GM23338 (cell line): ENCODE measurements around the gene MLLT6. TPM values are rescaled to one million over a fixed set of nuclear protein-coding genes. Genes with fewer than 3 reads are reported as not detected.

ENCODE experiments used
- ATAC-seq: fragments of 200-7000 bp; cut with Tn5 transposase; 3 replicates; pipeline ENCODE4 v1.9.1; 2020
- DNase-seq: peaks from one replicate; pipeline ENCODE4 v3.0.0-alpha.2; 2015; ENCODE audit warnings: low spot score
- H2AFZ ChIP-seq: fragments of 200-600 bp; sonication (generic); 2 replicates; pipeline ENCODE4 v1.8.0; 2016; ENCODE audit warnings: antibody characterized with exemption, mild to moderate bottlenecking, moderate library complexity
- H3F3A ChIP-seq: fragments of 200-600 bp; sonication (generic); replicated peaks from 2 replicates; pipeline ENCODE4 v1.8.0; 2017; ENCODE audit warnings: antibody characterized with exemption, mixed run types, low read depth
- H3K27ac ChIP-seq: fragments of 200-600 bp; sonication (generic); 2 replicates; pipeline ENCODE4 v1.6.1; 2016; ENCODE audit warnings: low read depth
- H3K27me3 ChIP-seq: fragments of 200-600 bp; sonication (generic); 2 replicates; pipeline ENCODE4 v1.8.0; 2016; ENCODE audit warnings: mild to moderate bottlenecking, mixed run types, moderate library complexity; ENCODE audit not compliant: insufficient read depth
- H3K36me3 ChIP-seq: fragments of 200-600 bp; sonication (generic); 2 replicates; pipeline ENCODE4 v1.8.0; 2016; ENCODE audit warnings: mild to moderate bottlenecking; ENCODE audit not compliant: insufficient read depth
- H3K4me1 ChIP-seq: fragments of 200-600 bp; sonication (generic); 2 replicates; pipeline ENCODE4 v1.8.0; 2016; ENCODE audit warnings: mild to moderate bottlenecking, moderate library complexity; ENCODE audit not compliant: insufficient read depth
- H3K4me2 ChIP-seq: fragments of 200-600 bp; sonication (generic); 2 replicates; pipeline ENCODE4 v1.7.1; 2017; ENCODE audit warnings: mixed run types
- H3K4me3 ChIP-seq: fragments of 200-600 bp; sonication (generic); 2 replicates; pipeline ENCODE4 v1.6.1; 2016; ENCODE audit warnings: mixed run types
- H3K79me2 ChIP-seq: fragments of 200-600 bp; sonication (generic); replicated peaks from 2 replicates; pipeline ENCODE4 v1.8.0; 2017; ENCODE audit warnings: mild to moderate bottlenecking; ENCODE audit not compliant: insufficient read depth
- H3K9me2 ChIP-seq: fragments of 200-600 bp; sonication (generic); 2 replicates; pipeline ENCODE4 v1.8.0; 2017; ENCODE audit not compliant: insufficient read depth
- H4K20me1 ChIP-seq: fragments of 200-600 bp; sonication (generic); replicated peaks from 2 replicates; pipeline ENCODE4 v1.8.0; 2017; ENCODE audit warnings: mild to moderate bottlenecking; ENCODE audit not compliant: insufficient read depth
- H3K27ac Mint-ChIP-seq: 2 replicates; pipeline ENCODE4 v1.8.0; 2020; ENCODE audit warnings: inconsistent platforms, mild to moderate bottlenecking, moderate library complexity, mixed read lengths
- H3K27me3 Mint-ChIP-seq: 3 replicates; pipeline ENCODE4 v1.8.0; 2022; ENCODE audit warnings: low read depth, mild to moderate bottlenecking, moderate library complexity, mixed read lengths, inconsistent platforms; ENCODE audit not compliant: insufficient read depth, poor library complexity
- H3K36me3 Mint-ChIP-seq: 3 replicates; pipeline ENCODE4 v1.8.0; 2021; ENCODE audit warnings: low read depth, mild to moderate bottlenecking, inconsistent platforms, moderate library complexity, mixed read lengths
- H3K4me1 Mint-ChIP-seq: 3 replicates; pipeline ENCODE4 v1.8.0; 2020; ENCODE audit warnings: mild to moderate bottlenecking, inconsistent platforms, mixed read lengths
- H3K4me3 Mint-ChIP-seq: 3 replicates; pipeline ENCODE4 v1.8.0; 2021; ENCODE audit warnings: moderate library complexity, mild to moderate bottlenecking, inconsistent platforms, mixed read lengths
- H3K9me3 Mint-ChIP-seq: 3 replicates; pipeline ENCODE4 v1.8.0; 2020; ENCODE audit warnings: moderate library complexity, mild to moderate bottlenecking, inconsistent platforms, mixed read lengths
- EZH2phosphoT487 ChIP-seq: fragments of 200-600 bp; sonication (generic); IDR thresholded peaks from one replicate; pipeline ENCODE4 v1.8.1; 2018; ENCODE audit warnings: antibody characterized with exemption; ENCODE audit not compliant: unreplicated experiment
- POLR2AphosphoS5 ChIP-seq: IDR thresholded peaks from 2 replicates; pipeline ENCODE4 v1.6.1; 2016; ENCODE audit warnings: antibody characterized with exemption, low read depth
- STAT1 ChIP-seq: IDR thresholded peaks from one replicate; pipeline ENCODE4 v1.6.1; 2016; ENCODE audit warnings: antibody characterized with exemption; ENCODE audit not compliant: unreplicated experiment
- ZNF114 ChIP-seq: fragments of 250-450 bp; sonication (Bioruptor Pico); IDR thresholded peaks from 2 replicates; pipeline ENCODE4 v1.5.0; 2020; ENCODE audit warnings: mild to moderate bottlenecking, moderate library complexity
- polyA plus RNA-seq: library from polyadenylated mRNA; unstranded; fragments of >200 nt; fragmentation: Nextera tagmentation; extraction: Ambion mirVana; gene quantifications from 2 replicates; pipeline ENCODE4 v1.2.1, GENCODE V29; 2016
- total RNA-seq: library from RNA; depleted of rRNA; stranded (reverse); fragments of >200 nt; shearing (Covaris generic); gene quantifications from 2 replicates; pipeline ENCODE4 v1.2.3, GENCODE V29; 2014
- TF ChIP-seq, protein P1 (sequence below): fragments of 250-450 bp; sonication (Bioruptor Pico); IDR thresholded peaks from 2 replicates; pipeline ENCODE4 v1.5.0; 2020; ENCODE audit warnings: mild to moderate bottlenecking, moderate library complexity

MLLT6 gene
- total and polyA plus RNA-seq, 2 experiments from 2014 or later = 2.6 to 2.8 TPM

DNA sequence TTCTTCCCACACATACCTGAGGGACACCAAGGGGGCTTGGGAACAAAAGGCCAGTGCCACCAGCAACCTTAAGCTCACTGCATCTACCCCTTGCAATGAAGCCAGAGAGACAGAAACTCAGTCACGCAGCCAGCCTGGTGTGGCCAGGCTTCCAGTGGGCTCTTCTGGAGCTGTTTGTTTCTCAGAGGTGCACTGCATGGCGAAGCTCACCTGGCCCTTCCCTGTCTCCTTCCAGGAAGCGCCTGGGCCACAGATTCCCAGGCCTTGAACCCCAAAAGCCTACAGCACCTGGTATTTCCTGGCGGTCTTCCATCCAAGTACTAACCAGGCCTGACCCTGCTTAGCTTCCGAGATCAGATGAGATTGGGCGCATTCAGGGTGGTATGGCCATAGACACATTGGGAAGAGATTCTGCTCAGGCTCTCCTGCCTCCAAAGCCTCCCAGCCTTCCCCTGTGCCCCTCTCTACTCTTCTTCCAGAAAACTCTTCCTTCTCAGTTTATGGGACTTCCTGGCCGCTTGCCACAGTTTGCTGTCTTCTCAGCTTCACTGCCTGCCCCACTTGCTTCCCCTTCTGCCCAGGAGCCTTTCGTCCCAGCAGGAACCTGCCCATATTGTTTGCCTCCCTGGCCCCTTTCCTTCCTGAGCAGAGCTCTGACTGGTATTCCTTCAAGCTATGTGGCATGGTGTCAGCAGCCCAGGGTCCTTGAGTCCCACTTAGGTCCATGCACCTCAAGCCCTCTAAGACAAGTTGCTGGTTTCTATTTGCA is 26.6 kb downstream of the MLLT6 start:
- Histone ChIP-seq H3K27ac (no peak overlapping the region), H3K36me3 (no peaks in the 10 kb centered on the region), H3K27me3 (peaks cover 22% of the 10 kb centered on the region), H3K4me2 (no peak overlapping the region), H3K79me2 (no peaks in the 10 kb centered on the region), H4K20me1 (peaks cover 12% of the 10 kb centered on the region), H3K4me1 (peaks cover 27% of the 10 kb centered on the region), H3F3A (peaks cover 12% of the 10 kb centered on the region), H3K9me2 (no peaks in the 10 kb centered on the region), H2AFZ (no peak overlapping the region), H3K4me3 (no peak overlapping the region)
- ATAC-seq (no peak), DNase-seq (no peak)
- Mint-ChIP-seq H3K27ac (no peak overlapping the region), H3K9me3 (no peaks in the 10 kb centered on the region), H3K36me3 (peaks cover 31% of the 10 kb centered on the region), H3K27me3 (peaks cover 41% of the 10 kb centered on the region), H3K4me1 (peaks cover 41% of the 10 kb centered on the region), H3K4me3 (peak overlapping the region; percentile 94)
- TF ChIP-seq STAT1 (no peak), POLR2AphosphoS5 (0 out of 2 replicates have a peak, but pooled peaks have one; percentile 2)

DNA sequence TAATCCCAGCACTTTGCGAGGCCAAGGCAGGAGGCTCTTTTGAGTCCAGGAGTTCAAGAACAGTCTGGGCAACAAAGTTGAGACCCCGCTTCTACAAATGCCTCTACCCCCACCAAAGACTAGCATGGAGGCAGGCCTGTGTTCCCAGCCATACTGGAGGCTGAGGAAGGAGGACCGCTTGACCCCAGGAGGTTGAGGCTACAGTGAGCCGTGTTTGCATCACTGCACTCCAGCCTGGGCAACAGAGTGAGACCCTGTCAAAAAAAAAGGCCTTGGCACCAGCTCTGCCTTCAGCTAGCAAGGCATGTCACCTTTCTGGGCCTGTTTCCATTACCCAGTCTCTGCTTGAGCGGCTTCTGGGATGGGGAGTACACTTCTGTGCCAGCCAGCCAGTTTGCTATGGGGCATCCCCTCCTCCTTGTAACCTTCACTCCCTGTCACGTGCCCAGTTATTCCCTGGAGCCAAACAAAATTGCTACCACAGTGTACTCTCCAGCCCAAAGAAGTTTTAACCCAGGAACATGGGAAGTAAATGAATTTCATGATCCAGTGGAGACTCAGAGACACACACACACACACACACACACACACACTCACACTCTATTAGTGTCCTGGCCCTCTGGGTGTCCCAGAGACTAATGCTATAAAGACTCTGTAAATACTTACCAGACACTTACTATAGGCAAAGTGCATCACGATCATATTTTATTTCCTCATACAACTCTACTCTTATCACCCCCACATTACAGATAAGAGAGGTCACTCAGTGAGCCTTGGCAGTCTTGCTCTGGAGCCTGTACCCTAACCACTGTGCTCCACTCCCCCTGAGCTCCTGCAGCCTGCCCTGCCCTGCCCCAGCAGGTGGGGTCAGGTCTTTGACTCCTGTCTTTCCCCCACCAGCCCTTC is 27.6 kb downstream of the MLLT6 start:
- H3K79me2 ChIP-seq = no peaks in the 10 kb centered on the region
- H3K9me2 ChIP-seq = no peaks in the 10 kb centered on the region
- no peak for ATAC-seq
- no peak overlapping the region for H3K27ac Mint-ChIP-seq
- no peak overlapping the region; the same call in 2 of the 3 replicates for H3K4me3 Mint-ChIP-seq
- H3K36me3 ChIP-seq = no peaks in the 10 kb centered on the region; the same call in 1 of the 2 replicates
- peaks cover 39% of the 10 kb centered on the region for H3K27me3 Mint-ChIP-seq
- no peak overlapping the region for H3K4me2 ChIP-seq
- H3K4me1 ChIP-seq = peaks cover 22% of the 10 kb centered on the region
- H3K27ac ChIP-seq = no peak overlapping the region
- TF ChIP-seq, protein P1, sequence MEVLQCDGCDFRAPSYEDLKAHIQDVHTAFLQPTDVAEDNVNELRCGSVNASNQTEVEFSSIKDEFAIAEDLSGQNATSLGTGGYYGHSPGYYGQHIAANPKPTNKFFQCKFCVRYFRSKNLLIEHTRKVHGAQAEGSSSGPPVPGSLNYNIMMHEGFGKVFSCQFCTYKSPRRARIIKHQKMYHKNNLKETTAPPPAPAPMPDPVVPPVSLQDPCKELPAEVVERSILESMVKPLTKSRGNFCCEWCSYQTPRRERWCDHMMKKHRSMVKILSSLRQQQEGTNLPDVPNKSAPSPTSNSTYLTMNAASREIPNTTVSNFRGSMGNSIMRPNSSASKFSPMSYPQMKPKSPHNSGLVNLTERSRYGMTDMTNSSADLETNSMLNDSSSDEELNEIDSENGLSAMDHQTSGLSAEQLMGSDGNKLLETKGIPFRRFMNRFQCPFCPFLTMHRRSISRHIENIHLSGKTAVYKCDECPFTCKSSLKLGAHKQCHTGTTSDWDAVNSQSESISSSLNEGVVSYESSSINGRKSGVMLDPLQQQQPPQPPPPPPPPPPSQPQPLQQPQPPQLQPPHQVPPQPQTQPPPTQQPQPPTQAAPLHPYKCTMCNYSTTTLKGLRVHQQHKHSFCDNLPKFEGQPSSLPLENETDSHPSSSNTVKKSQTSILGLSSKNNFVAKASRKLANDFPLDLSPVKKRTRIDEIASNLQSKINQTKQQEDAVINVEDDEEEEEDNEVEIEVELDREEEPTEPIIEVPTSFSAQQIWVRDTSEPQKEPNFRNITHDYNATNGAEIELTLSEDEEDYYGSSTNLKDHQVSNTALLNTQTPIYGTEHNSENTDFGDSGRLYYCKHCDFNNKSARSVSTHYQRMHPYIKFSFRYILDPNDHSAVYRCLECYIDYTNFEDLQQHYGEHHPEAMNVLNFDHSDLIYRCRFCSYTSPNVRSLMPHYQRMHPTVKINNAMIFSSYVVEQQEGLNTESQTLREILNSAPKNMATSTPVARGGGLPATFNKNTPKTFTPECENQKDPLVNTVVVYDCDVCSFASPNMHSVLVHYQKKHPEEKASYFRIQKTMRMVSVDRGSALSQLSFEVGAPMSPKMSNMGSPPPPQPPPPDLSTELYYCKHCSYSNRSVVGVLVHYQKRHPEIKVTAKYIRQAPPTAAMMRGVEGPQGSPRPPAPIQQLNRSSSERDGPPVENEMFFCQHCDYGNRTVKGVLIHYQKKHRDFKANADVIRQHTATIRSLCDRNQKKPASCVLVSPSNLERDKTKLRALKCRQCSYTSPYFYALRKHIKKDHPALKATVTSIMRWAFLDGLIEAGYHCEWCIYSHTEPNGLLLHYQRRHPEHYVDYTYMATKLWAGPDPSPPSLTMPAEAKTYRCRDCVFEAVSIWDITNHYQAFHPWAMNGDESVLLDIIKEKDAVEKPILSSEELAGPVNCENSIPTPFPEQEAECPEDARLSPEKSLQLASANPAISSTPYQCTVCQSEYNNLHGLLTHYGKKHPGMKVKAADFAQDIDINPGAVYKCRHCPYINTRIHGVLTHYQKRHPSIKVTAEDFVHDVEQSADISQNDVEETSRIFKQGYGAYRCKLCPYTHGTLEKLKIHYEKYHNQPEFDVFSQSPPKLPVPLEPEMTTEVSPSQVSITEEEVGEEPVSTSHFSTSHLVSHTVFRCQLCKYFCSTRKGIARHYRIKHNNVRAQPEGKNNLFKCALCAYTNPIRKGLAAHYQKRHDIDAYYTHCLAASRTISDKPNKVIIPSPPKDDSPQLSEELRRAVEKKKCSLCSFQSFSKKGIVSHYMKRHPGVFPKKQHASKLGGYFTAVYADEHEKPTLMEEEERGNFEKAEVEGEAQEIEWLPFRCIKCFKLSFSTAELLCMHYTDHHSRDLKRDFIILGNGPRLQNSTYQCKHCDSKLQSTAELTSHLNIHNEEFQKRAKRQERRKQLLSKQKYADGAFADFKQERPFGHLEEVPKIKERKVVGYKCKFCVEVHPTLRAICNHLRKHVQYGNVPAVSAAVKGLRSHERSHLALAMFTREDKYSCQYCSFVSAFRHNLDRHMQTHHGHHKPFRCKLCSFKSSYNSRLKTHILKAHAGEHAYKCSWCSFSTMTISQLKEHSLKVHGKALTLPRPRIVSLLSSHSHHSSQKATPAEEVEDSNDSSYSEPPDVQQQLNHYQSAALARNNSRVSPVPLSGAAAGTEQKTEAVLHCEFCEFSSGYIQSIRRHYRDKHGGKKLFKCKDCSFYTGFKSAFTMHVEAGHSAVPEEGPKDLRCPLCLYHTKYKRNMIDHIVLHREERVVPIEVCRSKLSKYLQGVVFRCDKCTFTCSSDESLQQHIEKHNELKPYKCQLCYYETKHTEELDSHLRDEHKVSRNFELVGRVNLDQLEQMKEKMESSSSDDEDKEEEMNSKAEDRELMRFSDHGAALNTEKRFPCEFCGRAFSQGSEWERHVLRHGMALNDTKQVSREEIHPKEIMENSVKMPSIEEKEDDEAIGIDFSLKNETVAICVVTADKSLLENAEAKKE = no peak
- TF ChIP-seq EZH2phosphoT487 = no peak
- no peak for TF ChIP-seq ZNF114 (CRISPR knock-in tag)
- TF ChIP-seq POLR2AphosphoS5 = peak; percentile 9; the same call in 1 of the 2 replicates
- no peak overlapping the region for H3K4me3 ChIP-seq
- peaks cover 15% of the 10 kb centered on the region for H3F3A ChIP-seq
- no peak overlapping the region for H2AFZ ChIP-seq
- peaks cover 21% of the 10 kb centered on the region for H4K20me1 ChIP-seq
- H3K4me1 Mint-ChIP-seq = peaks cover 35% of the 10 kb centered on the region
- peaks cover 21% of the 10 kb centered on the region for H3K27me3 ChIP-seq
- no peak for DNase-seq
- H3K36me3 Mint-ChIP-seq = peaks cover 38% of the 10 kb centered on the region
- H3K9me3 Mint-ChIP-seq = no peaks in the 10 kb centered on the region
